Keratinocyte (primary cell): ENCODE results near the gene DCLK1. TPM values are rescaled to one million over a fixed set of nuclear protein-coding genes. Genes with fewer than 3 reads are reported as not detected.

ENCODE experiments used
- DNase-seq: peaks from one replicate; pipeline ENCODE4 v3.0.0-alpha.2; 2011; ENCODE audit warnings: low read depth, missing footprints, low spot score
- FAIRE-seq: peaks from 2 replicates; lab custom pipeline; 2011; peaks lifted over from hg19 to GRCh38; lab: Jason Lieb, UNC
- H2AFZ ChIP-seq: 2 replicates; pipeline ENCODE4 v1.6.0; 2012; ENCODE audit warnings: low read length, control low read depth, inconsistent platforms; ENCODE audit not compliant: control insufficient read depth
- H3K27ac ChIP-seq: 2 replicates; pipeline ENCODE4 v1.5.1; 2011; ENCODE audit warnings: low read length; ENCODE audit not compliant: control insufficient read depth, insufficient read depth
- H3K27me3 ChIP-seq: 3 replicates; pipeline ENCODE4 v1.6.0; 2011; ENCODE audit warnings: low read length; ENCODE audit not compliant: control insufficient read depth, insufficient read depth; ENCODE audit errors: extremely low read depth
- H3K36me3 ChIP-seq, 2 experiments: 2 replicates in 1 of 2; 3 replicates in 1 of 2; pipeline ENCODE4 v1.5.1; 2011; ENCODE audit warnings: low read length in 2 of 2, mild to moderate bottlenecking in 1 of 2; ENCODE audit not compliant: control insufficient read depth in 2 of 2, insufficient read depth in 2 of 2; ENCODE audit errors: extremely low read depth in 1 of 2
- H3K4me1 ChIP-seq: 3 replicates; pipeline ENCODE4 v1.5.1; 2011; ENCODE audit warnings: low read length; ENCODE audit not compliant: control insufficient read depth, insufficient read depth; ENCODE audit errors: extremely low read depth
- H3K4me2 ChIP-seq: 3 replicates; pipeline ENCODE4 v1.6.0; 2011; ENCODE audit warnings: low read depth, low read length; ENCODE audit not compliant: control insufficient read depth, insufficient read depth; ENCODE audit errors: extremely low read depth
- H3K4me3 ChIP-seq, 3 experiments: fragments of 200-600 bp in 1 of 3; sonication (generic) in 1 of 3; 2 replicates in 2 of 3; 3 replicates in 1 of 3; pipeline ENCODE4 v1.5.1; 2011 to 2016; ENCODE audit warnings: low read length in 3 of 3, mild to moderate bottlenecking in 3 of 3, control low read depth in 2 of 3, inconsistent platforms in 1 of 3, low read depth in 1 of 3, mixed read lengths in 1 of 3, mixed run types in 1 of 3, moderate library complexity in 1 of 3; ENCODE audit not compliant: control insufficient read depth in 2 of 3, insufficient read depth in 2 of 3; ENCODE audit errors: extremely low read depth in 1 of 3
- H3K79me2 ChIP-seq: 2 replicates; pipeline ENCODE4 v1.6.0; 2012; ENCODE audit warnings: low read length; ENCODE audit not compliant: control insufficient read depth, insufficient read depth
- H3K9ac ChIP-seq: 3 replicates; pipeline ENCODE4 v1.6.0; 2011; ENCODE audit warnings: low read length; ENCODE audit not compliant: control insufficient read depth, insufficient read depth; ENCODE audit errors: extremely low read depth
- H3K9me1 ChIP-seq: 3 replicates; pipeline ENCODE4 v1.6.0; 2011; ENCODE audit warnings: low read length; ENCODE audit not compliant: control insufficient read depth, insufficient read depth; ENCODE audit errors: extremely low read depth
- H3K9me3 ChIP-seq: 2 replicates; pipeline ENCODE4 v1.5.1; 2012; ENCODE audit warnings: low read depth, low read length; ENCODE audit not compliant: control insufficient read depth
- H4K20me1 ChIP-seq: 3 replicates; pipeline ENCODE4 v1.6.0; 2011; ENCODE audit warnings: low read length; ENCODE audit not compliant: control insufficient read depth, insufficient read depth; ENCODE audit errors: extremely low read depth
- EZH2 ChIP-seq: IDR thresholded peaks from one replicate; pipeline ENCODE4 v1.6.1; 2012; ENCODE audit warnings: inconsistent platforms, mild to moderate bottlenecking, low read length, moderate library complexity
- dilution Hi-C: fragments of 300-500 bp; cut with MboI; formaldehyde crosslinking; loops from one replicate; pipeline ENCODE4 v1.7.0; 2020; ENCODE audit warnings: low sequenced_read_pairs; ENCODE audit not compliant: extremely low pct_ligation_motif_present
- polyA plus RNA-seq, 5 experiments: library from polyadenylated mRNA; depleted of rRNA in 3 of 5; stranded (reverse) in 3 of 5; stranded (forward) in 1 of 5; unstranded in 1 of 5; fragments of >200 nt; gene quantifications; 1 replicate in 1 of 5; 2 replicates in 3 of 5; 3 replicates in 1 of 5; pipeline versions ENCODE4 v1.2.1 to v1.2.3, GENCODE V29; 2011 to 2012; ENCODE audit warnings: missing spikeins in 2 of 5, low read depth in 1 of 5, low replicate concordance in 1 of 5
- TF ChIP-seq, protein P1 (sequence below), 3 experiments: IDR thresholded peaks in 1 of 3; conservative IDR thresholded peaks in 1 of 3; optimal IDR thresholded peaks in 1 of 3; 2 replicates in 2 of 3; 3 replicates in 1 of 3; pipeline versions ENCODE3 to v1.5.1; 2011; ENCODE audit warnings: low read length in 3 of 3, mild to moderate bottlenecking in 3 of 3, moderate library complexity in 2 of 3, control low read depth in 1 of 3, inconsistent platforms in 1 of 3; ENCODE audit not compliant: insufficient read depth in 2 of 3; ENCODE audit errors: extremely low read depth in 1 of 3

DCLK1 gene
- polyA plus RNA-seq, 1 donor (not counting 4 experiments of a cell fraction or from before 2014, with no cell fraction given), result 0.04 TPM

DNA sequence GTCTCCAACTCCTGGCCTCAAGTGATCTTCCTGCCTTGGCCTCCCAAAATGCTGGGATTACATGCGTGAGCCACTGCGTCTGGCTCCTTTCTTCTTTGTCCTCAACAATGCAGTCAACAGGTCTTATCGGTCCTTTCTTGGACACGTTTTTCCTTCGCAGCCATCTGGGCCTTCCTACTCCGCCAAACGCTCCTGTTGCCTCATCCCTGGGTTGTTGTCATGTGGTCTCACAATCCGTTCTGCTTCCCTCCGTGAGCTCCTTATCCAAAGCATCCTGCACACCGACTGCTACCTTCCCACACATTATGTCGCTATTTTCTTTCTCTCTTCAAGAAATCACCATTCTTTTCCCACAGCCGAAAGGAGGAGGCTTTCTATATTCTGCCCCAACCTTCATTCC lies 306.8 kb downstream of the DCLK1 start:
- no peaks in the 10 kb centered on the region for H3K27me3 ChIP-seq
- H3K4me1 ChIP-seq, result no peaks in the 10 kb centered on the region
- no peaks in the 10 kb centered on the region for H3K36me3 ChIP-seq
- TF ChIP-seq, protein P1, sequence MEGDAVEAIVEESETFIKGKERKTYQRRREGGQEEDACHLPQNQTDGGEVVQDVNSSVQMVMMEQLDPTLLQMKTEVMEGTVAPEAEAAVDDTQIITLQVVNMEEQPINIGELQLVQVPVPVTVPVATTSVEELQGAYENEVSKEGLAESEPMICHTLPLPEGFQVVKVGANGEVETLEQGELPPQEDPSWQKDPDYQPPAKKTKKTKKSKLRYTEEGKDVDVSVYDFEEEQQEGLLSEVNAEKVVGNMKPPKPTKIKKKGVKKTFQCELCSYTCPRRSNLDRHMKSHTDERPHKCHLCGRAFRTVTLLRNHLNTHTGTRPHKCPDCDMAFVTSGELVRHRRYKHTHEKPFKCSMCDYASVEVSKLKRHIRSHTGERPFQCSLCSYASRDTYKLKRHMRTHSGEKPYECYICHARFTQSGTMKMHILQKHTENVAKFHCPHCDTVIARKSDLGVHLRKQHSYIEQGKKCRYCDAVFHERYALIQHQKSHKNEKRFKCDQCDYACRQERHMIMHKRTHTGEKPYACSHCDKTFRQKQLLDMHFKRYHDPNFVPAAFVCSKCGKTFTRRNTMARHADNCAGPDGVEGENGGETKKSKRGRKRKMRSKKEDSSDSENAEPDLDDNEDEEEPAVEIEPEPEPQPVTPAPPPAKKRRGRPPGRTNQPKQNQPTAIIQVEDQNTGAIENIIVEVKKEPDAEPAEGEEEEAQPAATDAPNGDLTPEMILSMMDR (optimal IDR thresholded peaks at IDR 0.05 in 1 of 3, IDR thresholded peaks at IDR 0.05 in 1 of 3, conservative IDR thresholded peaks at IDR 0.05 in 1 of 3; ENCODE audit: extremely low read depth in 1 of 3, insufficient read depth in 2 of 3, low read length in 3 of 3), result no peak
- TF ChIP-seq EZH2, result no peak
- FAIRE-seq (no peak), DNase-seq (no peak)
- no peaks in the 10 kb centered on the region for H4K20me1 ChIP-seq
- H3K79me2 ChIP-seq, result no peaks in the 10 kb centered on the region
- H3K27ac ChIP-seq, result no peak overlapping the region
- no peak overlapping the region for H3K4me2 ChIP-seq
- H3K4me3 ChIP-seq, result no peak overlapping the region
- no peaks in the 10 kb centered on the region for H3K9me3 ChIP-seq
- dilution Hi-C loops, result no loop called here
- H2AFZ ChIP-seq, result no peak overlapping the region
- H3K9ac ChIP-seq, result no peak overlapping the region
- H3K9me1 ChIP-seq, result no peaks in the 10 kb centered on the region

DNA sequence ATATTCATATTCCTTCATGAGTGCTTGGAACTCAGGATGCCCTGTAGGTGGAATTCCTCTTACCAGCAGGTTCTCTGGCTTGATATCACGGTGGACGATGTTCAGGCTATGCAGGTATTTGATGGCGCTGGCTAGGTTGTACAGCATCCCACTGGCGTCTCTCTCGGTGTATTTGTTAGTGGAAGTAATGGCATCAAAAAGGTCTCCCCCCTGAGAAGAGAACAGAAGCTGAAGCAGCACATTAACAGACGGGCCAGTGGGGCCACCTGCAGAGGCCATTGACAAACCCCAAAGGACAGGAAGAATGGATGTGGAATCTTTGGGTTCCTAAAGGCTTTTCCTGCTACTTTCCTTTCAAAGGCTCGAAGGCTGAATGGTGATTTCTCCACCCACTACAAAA lies 308.5 kb downstream of the DCLK1 start:
- H3K79me2 ChIP-seq, result no peaks in the 10 kb centered on the region
- TF ChIP-seq EZH2, result no peak
- TF ChIP-seq, protein P1 (optimal IDR thresholded peaks at IDR 0.05 in 1 of 3, IDR thresholded peaks at IDR 0.05 in 1 of 3, conservative IDR thresholded peaks at IDR 0.05 in 1 of 3; ENCODE audit: extremely low read depth in 1 of 3, insufficient read depth in 2 of 3, low read length in 3 of 3), result no peak
- no peaks in the 10 kb centered on the region for H3K27me3 ChIP-seq
- H3K9me3 ChIP-seq, result no peaks in the 10 kb centered on the region
- no peaks in the 10 kb centered on the region for H3K36me3 ChIP-seq
- FAIRE-seq, result no peak
- H4K20me1 ChIP-seq, result no peaks in the 10 kb centered on the region
- no peaks in the 10 kb centered on the region for H3K4me1 ChIP-seq
- H3K4me3 ChIP-seq, result no peak overlapping the region
- no peak for DNase-seq
- H3K9ac ChIP-seq, result no peak overlapping the region
- no peak overlapping the region for H3K4me2 ChIP-seq
- no peaks in the 10 kb centered on the region for H3K9me1 ChIP-seq
- H3K27ac ChIP-seq, result no peak overlapping the region
- H2AFZ ChIP-seq, result no peak overlapping the region
- dilution Hi-C loops, result no loop called here
